HT-29 (cell line): Measurements from ENCODE around the gene UBN2. TPM values are rescaled to one million over a fixed set of nuclear protein-coding genes. Genes with fewer than 3 reads are reported as not detected.

Experiments used
- DNase-seq: peaks from one replicate; pipeline ENCODE4 v3.0.0-alpha.2; 2015; ENCODE audit warnings: low spot score
- total RNA-seq: library from RNA; depleted of rRNA; stranded (reverse); fragments of >200 nt; shearing (Covaris generic); gene quantifications from 2 replicates; pipeline ENCODE4 v1.2.3, GENCODE V29; 2014

UBN2 gene
- total RNA-seq, 1 experiment from 2014 or later = 4.6 TPM

GRCh38 chr7:139231513-139232376 is 708 bp downstream of the UBN2 start:
- DNase-seq = peak; percentile 30

GRCh38 chr7:139232377-139232717 is 1.3 kb downstream of the UBN2 start:
- peak; percentile 57 for DNase-seq

DNA sequence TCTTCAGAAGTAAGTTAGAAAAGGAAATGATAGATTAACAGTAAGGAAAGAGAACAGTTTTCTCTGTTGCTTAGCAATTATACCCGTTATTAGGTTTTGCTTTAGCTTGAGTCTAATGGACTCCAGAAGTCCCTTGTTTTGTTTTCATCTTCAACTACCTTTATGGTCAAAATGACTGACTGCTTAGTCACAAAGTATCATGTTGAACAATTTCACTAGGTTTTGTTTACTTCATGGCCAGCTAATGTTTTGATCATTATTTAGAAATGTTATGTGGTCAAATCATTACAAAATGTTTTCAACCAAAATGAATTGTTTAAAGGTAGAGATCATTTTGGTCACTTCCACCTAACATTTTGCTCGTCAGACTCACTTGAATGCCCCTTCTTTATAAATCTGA is 1.9 kb downstream of the UBN2 start:
- DNase-seq = peak; percentile 43

GRCh38 chr7:139241258-139241657 is 10.2 kb downstream of the UBN2 start:
- DNase-seq = no peak

DNA sequence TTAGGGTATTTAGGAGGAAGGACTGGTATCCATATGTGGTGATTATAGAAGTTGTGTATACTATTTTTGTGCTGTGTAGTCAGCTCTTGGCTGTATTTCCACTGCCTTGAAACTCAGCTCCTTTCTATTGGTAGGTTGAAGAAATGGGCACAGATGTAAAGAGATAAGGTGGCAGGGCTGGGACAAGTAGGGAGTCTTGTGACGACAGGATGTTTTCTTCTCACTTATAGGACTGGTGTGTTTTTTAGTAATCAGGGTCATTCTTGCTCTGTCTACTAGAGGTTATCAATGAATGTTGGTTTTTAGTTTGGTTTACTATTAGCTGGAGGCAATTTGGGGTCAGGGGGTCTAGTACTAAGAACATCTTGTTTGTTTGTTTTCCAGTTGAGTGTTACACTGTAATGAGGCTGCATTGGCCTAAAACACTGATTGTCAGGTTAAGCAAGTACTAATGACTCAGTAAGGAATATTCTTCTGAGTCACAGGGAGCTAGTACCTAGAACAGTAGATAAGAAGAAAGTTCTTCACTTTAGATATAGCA is 11.8 kb downstream of the UBN2 start:
- DNase-seq = no peak

GRCh38 chr7:139245401-139245800 is 14.4 kb downstream of the UBN2 start:
- no peak for DNase-seq

DNA sequence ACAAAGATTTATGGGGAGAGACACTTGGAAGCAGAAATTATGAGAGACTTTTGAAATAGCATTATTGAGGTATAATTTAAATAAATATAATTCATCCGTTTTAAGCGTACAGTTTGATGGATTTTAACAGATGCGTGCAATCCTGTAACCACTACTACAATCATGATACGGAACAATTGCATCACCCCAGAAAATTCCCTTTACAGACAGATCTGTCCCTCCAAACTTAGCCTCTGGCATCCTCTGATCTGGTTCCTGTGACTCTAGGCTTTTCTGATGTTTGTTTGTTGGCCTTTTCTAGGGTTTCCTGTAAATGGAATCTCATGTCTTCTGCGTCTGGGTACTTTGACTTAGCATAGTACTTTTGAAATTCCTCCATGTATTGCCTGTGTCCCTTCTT is 15.5 kb downstream of the UBN2 start:
- no peak for DNase-seq

DNA sequence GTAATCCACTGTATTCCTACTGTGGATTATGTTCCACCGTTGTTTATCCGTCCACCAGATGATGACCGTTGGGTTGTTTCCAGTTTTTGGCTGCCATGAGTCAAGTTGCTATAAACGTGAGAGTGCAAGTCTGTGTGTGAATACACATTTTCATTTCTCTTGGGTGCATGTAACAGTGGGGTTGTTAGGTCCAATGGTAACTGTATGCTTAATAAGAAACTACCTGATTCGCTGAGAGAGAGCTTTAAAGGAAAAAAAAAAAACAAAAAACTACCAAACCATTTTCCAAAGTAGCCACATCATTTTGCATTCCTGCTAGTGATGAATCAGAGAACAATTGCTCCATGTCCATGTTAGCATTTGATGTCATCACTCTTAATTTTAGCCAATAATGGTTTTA is 15.9 kb downstream of the UBN2 start:
- DNase-seq = no peak

DNA sequence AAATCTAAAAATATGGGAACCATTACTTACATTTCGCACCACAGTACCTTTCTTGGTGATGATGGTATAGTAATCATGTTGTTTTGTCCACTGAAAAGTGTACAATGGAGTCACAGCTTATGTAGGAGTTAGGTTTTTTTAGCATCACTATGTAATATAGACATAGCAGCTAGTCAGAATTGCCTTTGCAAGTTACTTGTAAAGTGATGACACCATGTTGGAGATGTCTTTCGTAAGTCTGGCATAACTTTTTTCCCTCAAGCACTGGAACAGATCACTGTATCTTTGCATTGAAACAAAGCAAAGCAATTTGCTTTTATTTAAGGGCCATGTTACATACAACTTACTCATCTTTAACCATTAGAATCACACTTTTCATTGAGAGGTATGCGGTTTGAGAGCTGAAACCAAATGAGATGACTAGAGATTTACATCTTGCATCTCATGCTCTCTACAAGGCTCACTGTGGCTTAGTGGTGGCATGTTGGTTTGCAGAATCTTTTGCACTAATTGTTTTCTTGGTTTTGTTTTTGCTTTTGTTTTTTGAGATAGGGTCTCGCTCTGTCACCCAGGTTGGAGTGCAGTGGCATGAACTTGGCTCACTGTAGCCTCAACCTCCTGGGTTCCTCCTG is 18.3 kb downstream of the UBN2 start:
- DNase-seq = no peak

GRCh38 chr7:139252451-139252850 is 21.4 kb downstream of the UBN2 start:
- DNase-seq = no peak

DNA sequence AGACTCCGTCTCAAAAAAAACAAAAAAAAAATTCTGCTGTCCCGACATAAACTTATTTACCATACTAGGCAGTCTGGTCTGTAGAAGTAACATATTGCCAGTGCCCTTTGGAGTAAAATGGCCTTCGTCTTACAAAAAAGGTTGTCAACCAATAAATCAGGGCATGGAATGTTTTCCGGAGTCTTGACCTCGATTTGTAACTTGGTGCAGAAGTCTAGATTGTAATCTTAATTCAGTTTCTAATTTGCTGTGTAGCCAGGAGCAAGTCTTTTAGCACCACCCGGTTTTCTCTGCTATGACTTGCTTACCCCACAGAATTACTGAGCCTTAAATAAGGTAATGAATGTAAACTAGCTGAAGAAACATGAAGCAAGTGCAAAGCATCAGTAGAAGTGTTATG is 23.2 kb downstream of the UBN2 start:
- no peak for DNase-seq

DNA sequence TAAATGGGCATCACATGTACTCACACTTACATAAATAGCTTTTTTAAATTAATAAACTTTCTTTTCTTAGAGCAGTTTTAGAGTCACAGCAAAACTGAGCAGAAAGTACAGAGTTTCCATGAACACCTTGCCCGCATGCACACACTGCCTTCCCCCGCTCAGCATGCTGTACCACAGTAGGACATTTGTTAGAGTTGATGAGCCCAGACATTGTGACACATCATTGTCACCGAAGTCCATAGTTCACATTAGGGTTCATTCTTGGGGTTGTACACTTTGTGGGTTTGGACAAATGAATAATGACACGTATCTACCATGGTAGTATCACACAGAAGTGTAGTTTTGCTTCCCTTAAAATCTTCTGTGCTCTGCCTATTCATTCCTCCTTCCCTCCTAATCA is 23.7 kb downstream of the UBN2 start:
- DNase-seq = no peak

GRCh38 chr7:139255290-139255689 is 24.3 kb downstream of the UBN2 start:
- no peak for DNase-seq

- DNase-seq = no peak
These were observed 28.1 kb downstream of the UBN2 start for GRCh38 chr7:139259142-139259541.

DNA sequence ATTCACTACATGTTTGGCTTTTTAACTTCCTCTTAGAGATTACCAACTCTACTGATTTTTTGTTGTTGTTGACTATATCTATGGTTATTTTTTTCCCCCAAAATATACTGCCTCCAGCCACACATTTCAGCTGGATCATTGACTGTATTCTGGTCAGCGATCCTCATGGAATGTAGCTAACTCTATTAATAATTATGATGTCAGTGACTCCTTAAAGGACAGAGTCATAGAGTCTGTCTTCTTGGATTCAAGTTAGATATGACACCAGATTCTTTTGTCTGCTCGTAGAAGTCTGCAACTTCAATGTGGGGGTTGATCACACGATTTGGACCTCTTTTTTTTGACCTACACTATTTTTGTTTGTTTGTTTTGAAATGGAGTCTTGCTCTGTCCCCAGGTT is 33.2 kb downstream of the UBN2 start:
- DNase-seq = no peak

- DNase-seq = no peak
These were observed 34.6 kb downstream of the UBN2 start for GRCh38 chr7:139265673-139266072.

DNA sequence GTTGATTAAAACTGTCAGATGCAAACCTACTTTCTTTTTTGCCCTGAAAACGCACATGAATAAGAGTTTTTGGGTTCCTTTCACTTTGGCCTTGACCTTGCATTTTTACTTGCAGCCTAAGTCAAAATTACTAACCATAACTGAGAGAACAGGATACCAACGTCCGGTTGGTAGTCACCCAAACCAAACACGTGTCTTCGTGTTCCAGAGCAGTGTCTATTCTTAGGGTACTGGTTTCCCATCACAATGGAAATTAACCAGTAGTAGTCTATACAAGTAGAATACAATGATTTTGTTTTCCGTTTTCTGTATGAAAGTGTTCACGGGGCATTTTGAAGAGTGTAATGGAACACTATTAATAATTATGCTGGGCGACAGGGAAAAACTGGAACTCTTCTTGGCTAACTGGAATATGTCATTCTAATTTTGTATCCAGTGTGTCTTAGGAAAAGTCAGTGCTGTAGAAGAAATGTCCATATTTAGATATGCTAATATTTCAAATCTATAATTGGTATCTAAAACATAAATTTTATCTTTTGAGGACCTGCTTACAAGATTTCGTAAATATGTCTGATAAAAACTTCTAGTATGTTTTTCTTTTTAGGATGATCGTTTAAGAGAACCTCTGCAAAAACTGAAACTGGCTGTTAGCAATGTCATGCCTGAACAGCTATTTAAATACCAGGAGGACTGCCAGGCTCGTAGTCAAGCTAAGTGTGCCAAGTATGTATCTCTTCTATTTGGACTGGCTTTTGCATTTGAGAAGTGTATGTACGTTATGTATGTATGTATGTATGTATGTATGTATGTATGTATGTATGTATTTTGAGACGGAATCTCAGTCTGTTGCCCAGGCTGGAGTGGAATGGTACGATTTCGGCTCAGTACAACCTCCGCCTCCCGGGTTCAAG is 40.9 kb downstream of the UBN2 start:
- no peak for DNase-seq

DNA sequence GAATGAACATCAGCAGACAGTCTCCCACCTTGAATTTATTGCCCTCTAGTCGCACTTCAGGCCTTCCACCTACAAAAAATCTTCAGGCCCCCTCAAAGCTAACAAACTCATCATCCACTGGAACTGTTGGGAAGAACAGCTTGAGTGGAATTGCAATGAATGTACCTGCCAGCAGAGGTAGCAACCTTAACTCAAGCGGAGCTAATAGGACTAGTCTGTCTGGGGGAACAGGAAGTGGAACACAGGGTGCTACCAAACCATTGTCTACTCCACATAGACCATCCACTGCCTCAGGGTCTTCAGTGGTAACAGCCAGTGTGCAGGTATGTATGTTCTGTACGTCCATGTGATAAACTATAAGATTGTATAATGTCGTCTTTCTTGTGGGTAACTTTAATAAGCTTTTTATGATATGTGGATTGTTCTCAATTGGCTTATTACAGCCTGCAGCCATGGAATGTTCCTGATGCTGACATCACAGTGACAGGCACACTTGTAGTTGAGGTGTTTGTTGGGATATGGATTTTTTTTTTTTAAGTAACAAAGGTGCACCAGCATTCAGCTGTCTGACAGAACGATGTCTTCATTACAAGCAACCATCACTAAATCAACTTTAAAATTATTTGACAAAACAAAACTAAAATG is 53.3 kb downstream of the UBN2 start:
- DNase-seq = peak; percentile 25

DNA sequence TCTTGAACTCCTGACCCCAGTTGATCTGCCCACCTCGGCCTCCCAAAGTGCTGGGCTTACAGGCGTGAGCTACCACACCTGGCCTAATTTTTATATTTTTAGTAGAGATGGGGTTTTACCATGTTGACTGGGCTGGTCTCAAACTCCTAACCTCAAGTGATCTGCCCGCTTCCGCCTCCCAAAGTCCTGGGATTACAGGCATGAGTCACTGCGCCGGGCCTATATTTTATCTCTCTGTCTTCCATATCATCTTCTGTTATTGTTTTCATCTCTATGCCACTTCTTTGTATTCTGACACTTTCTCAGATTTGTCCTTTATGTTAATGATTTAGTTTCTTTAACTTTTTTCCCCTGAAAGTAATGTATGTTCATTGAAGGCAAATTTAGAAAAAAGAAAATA is 55.1 kb downstream of the UBN2 start:
- no peak for DNase-seq

GRCh38 chr7:139292821-139293220 is 61.8 kb downstream of the UBN2 start:
- no peak for DNase-seq

DNA sequence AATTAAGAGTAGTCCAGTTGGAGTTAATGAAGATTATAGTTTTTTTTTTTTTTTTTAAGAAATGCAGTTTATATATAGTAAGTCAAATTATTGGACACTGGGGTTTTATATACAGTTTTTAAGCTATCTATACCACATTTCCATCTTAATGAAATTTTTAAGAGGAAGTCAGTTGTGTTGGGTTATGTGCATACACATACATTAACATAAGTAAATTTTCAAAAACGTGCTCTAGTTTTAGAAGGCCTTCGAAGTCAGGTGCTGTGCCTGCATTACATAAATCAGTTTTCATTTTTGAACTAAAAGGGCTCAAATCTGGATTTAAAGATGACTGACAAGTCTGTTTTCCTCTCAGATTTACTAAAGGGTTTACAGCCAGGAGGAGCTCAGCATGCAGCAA is 62.5 kb downstream of the UBN2 start:
- no peak for DNase-seq

DNA sequence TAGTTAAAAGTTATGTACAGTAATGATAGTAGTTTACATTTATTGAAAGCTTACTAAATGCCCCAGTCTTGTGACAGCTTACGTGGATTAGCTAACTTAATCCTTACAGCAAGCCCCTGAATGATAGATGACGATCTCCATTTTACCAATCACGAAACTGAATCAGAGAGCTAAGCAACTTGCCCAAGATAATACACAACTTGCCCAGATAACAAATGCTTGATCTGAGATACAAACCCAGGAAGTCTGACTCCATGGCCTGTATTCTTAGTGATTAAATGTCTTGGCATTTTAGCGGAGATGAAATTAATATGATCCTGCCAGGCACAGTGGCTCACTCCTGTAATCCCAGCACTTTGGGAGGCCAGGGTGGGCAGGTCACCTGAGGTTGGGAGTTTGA is 63.2 kb downstream of the UBN2 start:
- no peak for DNase-seq
